ENCODE measurements around the gene PRTG. TPM values are rescaled to one million over a fixed set of nuclear protein-coding genes. Genes with fewer than 3 reads are reported as not detected.

Gene PRTG
- polyA plus RNA-seq, 3 donors, result not detected

DNA sequence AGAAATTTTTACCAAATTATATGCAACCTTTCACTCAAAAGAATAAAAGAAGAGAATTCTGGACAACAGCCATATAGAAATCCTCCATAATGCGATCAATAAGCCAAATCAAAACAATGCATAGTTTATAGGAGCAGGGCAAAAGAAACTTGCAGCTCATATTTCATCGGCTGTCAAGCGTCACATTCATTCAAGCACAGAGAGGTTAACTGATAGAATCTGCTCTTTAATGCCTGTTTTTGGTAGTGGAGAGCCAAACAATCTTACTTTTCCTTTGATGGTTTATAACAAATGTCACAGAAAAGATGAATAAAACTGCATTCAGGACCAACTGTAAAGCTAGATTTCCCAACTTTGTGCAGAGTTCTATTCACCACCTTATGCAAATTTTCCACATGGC, 35.4 kb downstream of the PRTG start:
- 100% methylated on average over 1 of the region's 3 CpGs for WGBS (ENCODE audit: insufficient coverage)
- no peak overlapping the region for H3K4me3 Mint-ChIP-seq
- peaks cover 0 to 6% (median 0%) of the 10 kb centered on the region in 3 donors for H3K27me3 Mint-ChIP-seq (ENCODE audit: low read depth in 3 of 3)
- intact Hi-C loops (cut with micrococcal nuclease), result no loop called here
- Histone ChIP-seq H3K27me3 (ENCODE audit: control insufficient read depth in 2 of 2, insufficient read depth in 2 of 2, low read length in 2 of 2) (no peaks in the 10 kb centered on the region), H4K20me1 (ENCODE audit: insufficient read depth, low read length) (no peaks in the 10 kb centered on the region), H3K4me1 (ENCODE audit: control insufficient read depth in 1 of 2, insufficient read depth in 2 of 2, low read length in 2 of 2) (no peaks in the 10 kb centered on the region), H3K79me2 (ENCODE audit: insufficient read depth, low read length) (no peaks in the 10 kb centered on the region), H3K4me2 (replicated peaks; ENCODE audit: extremely low read depth, low read length, poor library complexity, severe bottlenecking) (no peak overlapping the region), H3K36me3 (replicated peaks in 1 of 2; ENCODE audit: control insufficient read depth in 1 of 2, insufficient read depth in 2 of 2, low read length in 2 of 2) (no peaks in the 10 kb centered on the region), H3K9ac (ENCODE audit: insufficient read depth, low read length, poor library complexity, severe bottlenecking) (no peak overlapping the region), H3K9me3 (replicated peaks in 1 of 2; ENCODE audit: control insufficient read depth in 1 of 2, insufficient read depth in 1 of 2, low read length in 2 of 2) (no peaks in the 10 kb centered on the region), H2AFZ (ENCODE audit: insufficient read depth, low read depth, low read length, poor library complexity, severe bottlenecking) (no peak overlapping the region), H3K27ac (ENCODE audit: low read depth in 1 of 2, low read length in 2 of 2) (no peak overlapping the region), H3K4me3 (replicated peaks in 1 of 3; ENCODE audit: low read depth in 2 of 3, low read length in 3 of 3) (no peak overlapping the region)
- no peak for DNase-seq
- H3K36me3 Mint-ChIP-seq, result no peaks in the 10 kb centered on the region
- no peak overlapping the region for H3K27ac Mint-ChIP-seq
- TF ChIP-seq CTCF (IDR thresholded peaks at IDR 0.05), result no peak
- peaks cover 0 to 6% (median 0%) of the 10 kb centered on the region in 7 donors for H3K9me3 Mint-ChIP-seq
- no peaks in the 10 kb centered on the region for H3K4me1 Mint-ChIP-seq

- intact Hi-C loops (cut with micrococcal nuclease), result no loop called here
- Mint-ChIP-seq H3K27me3 (ENCODE audit: low read depth in 3 of 3) (peaks cover 0 to 6% (median 5%) of the 10 kb centered on the region in 3 donors), H3K4me1 (no peaks in the 10 kb centered on the region), H3K4me3 (no peak overlapping the region), H3K36me3 (no peaks in the 10 kb centered on the region), H3K27ac (no peak overlapping the region), H3K9me3 (peaks cover 0 to 11% (median 0%) of the 10 kb centered on the region in 7 donors)
- no peaks in the 10 kb centered on the region for H3K27me3 ChIP-seq (ENCODE audit: control insufficient read depth in 2 of 2, insufficient read depth in 2 of 2, low read length in 2 of 2)
- H3K27ac ChIP-seq (ENCODE audit: low read depth in 1 of 2, low read length in 2 of 2), result no peak overlapping the region
- no peak overlapping the region for H3K4me2 ChIP-seq (replicated peaks; ENCODE audit: extremely low read depth, low read length, poor library complexity, severe bottlenecking)
- no peaks in the 10 kb centered on the region for H3K36me3 ChIP-seq (replicated peaks in 1 of 2; ENCODE audit: control insufficient read depth in 1 of 2, insufficient read depth in 2 of 2, low read length in 2 of 2)
- H3K4me3 ChIP-seq (replicated peaks in 1 of 3; ENCODE audit: low read depth in 2 of 3, low read length in 3 of 3), result no peak overlapping the region
- no peak for TF ChIP-seq CTCF (IDR thresholded peaks at IDR 0.05)
- H3K4me1 ChIP-seq (ENCODE audit: control insufficient read depth in 1 of 2, insufficient read depth in 2 of 2, low read length in 2 of 2), result no peaks in the 10 kb centered on the region
- no peak overlapping the region for H3K9ac ChIP-seq (ENCODE audit: insufficient read depth, low read length, poor library complexity, severe bottlenecking)
- DNase-seq, result no peak
- H3K9me3 ChIP-seq (replicated peaks in 1 of 2; ENCODE audit: control insufficient read depth in 1 of 2, insufficient read depth in 1 of 2, low read length in 2 of 2), result no peaks in the 10 kb centered on the region
- no peaks in the 10 kb centered on the region for H4K20me1 ChIP-seq (ENCODE audit: insufficient read depth, low read length)
- H3K79me2 ChIP-seq (ENCODE audit: insufficient read depth, low read length), result no peaks in the 10 kb centered on the region
- H2AFZ ChIP-seq (ENCODE audit: insufficient read depth, low read depth, low read length, poor library complexity, severe bottlenecking), result no peak overlapping the region
- 75% methylated on average over 1 of the region's 2 CpGs for WGBS (ENCODE audit: insufficient coverage)
Observed at GRCh38 chr15:55703873-55704301, 39.1 kb downstream of the PRTG start.
